GM21576 (cell line): ENCODE measurements around the gene CREB5.

ENCODE experiments used
- ATAC-seq: cut with Tn5 transposase; IDR thresholded peaks from one replicate; pipeline ENCODE4 v1.9.1; 2021; ENCODE audit warnings: mild to moderate bottlenecking, moderate library complexity; ENCODE audit not compliant: unreplicated experiment

CREB5 gene

GRCh38 chr7:28433699-28434219 lies 21.4 kb downstream of the CREB5 start:
- no peak for ATAC-seq

DNA sequence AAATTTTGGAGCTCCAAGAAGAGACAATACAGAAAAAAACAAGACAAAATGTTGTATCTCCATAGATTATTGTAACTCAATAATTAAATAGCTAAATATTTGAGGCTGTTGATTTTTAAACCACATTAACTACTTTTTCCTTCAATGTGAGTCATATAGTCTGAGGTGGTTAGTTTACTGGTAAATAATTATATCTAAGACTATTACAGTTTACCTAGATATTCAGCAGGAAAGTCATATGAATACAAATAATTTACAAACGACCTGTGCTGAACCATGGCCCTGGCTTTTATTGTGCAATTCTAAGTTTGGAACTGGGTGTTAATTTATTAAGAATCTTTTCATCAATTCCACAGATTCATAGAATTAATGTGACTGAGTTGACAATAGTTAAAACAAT lies 22.2 kb downstream of the CREB5 start:
- ATAC-seq = no peak

- no peak for ATAC-seq
Measured at GRCh38 chr7:28435152-28435551, 22.8 kb downstream of the CREB5 start.

DNA sequence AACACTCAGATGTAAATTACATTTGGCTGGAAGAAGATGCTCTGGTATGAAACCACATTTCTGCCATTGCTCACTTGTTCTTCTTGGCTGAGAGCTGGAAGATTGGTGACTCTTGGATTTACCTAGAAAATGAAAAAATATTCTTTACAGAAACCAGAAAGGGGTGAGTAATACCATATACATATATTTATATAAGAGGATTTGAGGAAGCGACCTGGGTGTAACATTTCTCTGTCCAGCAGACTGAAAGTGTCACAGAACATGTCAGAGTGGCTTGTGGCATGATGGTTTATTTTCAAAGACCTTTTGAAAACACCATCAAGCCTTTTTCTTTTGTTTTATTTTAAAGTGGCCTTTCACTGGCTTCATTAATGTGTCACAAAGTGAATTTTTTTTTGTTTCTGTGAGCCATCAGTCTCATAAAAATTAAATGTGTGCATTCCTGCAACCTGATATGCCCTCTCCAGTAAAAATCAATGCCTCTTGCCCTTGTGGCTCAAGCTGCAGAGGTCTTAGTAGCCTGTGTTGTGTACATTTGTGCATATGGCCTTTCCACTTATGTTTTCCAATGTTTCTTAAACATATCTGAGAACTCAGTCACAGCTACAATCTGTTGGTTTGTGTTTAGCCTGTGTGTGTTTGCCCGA lies 23.5 kb downstream of the CREB5 start:
- ATAC-seq = no peak

GRCh38 chr7:28440055-28440601 lies 27.8 kb downstream of the CREB5 start:
- ATAC-seq = no peak

DNA sequence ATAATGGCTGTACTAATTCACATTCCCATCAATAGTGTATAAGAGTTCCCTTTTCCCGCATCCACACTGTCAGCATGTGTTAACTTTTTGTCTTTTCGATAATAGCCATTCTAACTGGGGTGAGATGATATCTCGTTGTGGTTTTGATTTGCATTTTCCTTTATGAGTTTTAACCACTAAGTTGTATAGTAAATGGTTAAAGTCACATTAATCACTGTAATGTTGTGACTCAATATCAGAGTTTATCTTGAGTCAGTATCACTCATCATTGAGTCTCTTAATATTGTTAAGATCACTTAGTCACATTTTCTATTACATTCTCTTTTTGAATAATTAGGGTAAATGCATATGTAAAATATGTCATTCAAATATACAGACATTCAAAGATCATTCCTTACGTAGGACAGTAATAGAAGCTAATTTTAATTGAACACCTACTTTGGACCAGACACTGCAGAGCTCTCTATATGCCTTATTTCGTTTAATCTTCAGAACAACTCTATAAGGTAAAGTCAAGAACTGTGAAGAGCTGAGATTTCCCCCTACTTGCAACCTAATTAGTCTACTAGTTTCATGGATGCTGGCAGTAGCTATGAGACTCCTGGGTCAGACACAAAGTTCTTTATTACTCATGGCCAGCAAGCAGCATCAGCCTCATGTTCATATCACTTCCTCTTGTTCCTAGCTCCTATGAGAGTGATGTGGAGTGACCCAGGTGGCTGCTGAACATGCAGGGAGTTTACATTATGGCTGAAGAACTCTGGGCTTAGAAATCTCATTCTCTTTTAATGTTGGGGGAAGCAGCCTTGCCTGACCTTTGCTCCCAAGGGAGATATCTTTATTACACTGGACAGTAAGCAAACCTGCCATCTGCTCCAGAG lies 30.5 kb downstream of the CREB5 start:
- no peak for ATAC-seq

DNA sequence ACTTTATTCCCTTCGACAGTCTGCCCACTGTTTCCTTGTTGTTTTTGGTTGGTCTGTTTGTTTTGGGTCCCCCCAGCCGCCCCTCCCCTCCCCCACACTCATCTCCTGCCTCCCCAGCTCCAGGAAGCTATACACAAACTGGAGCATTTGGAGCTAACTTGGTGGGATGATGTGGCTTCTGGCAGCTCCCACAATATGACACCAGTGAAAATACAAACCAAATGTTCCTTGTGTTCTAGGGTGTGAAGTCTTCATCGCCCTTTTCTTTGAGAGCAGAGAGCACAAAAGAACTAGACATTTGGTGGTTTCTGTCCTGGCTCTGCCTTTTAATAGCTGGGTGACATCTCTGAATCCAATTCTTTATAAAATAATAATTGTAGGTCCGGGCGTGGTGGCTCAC lies 33.8 kb downstream of the CREB5 start:
- ATAC-seq = no peak

GRCh38 chr7:28447071-28447470 lies 34.8 kb downstream of the CREB5 start:
- no peak for ATAC-seq

DNA sequence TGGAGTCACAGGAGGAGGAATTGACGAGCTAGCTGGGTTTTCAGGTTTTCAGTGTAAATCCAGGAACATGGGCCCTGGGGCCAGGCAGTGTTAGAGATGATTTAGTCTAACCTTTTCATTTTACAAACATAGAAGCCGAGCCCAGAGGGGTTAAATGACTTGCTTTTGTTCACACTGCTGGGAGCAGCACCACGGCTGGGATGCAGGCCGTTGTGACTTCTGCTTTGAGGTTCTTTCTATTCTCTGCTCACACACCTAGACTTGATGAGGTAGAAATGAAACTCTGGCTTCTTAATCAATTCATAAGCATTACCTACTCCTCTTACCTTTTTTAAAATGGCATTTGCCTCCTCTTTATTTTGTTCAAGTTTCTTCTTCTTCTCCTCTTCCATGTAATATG lies 36.4 kb downstream of the CREB5 start:
- ATAC-seq = no peak

DNA sequence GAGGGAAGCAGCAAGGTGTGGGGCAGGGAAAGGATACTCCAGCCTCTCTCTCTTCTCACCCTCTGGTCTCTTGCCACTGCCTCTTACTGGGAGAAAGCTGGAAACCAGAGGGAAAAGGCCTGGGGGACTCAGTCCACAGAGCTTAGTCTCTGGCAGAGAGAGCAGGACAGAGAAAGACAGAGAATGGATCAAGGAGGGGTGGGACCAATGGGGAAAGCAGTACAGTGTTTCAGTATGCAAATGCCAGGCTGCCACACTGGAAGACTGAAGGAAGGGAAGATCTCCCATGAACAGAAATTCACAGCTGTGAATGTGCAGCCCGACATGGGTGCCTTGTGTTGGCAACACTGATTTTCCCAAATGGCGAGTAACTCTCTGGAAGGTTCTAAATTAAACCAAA lies 40.4 kb downstream of the CREB5 start:
- no peak for ATAC-seq

DNA sequence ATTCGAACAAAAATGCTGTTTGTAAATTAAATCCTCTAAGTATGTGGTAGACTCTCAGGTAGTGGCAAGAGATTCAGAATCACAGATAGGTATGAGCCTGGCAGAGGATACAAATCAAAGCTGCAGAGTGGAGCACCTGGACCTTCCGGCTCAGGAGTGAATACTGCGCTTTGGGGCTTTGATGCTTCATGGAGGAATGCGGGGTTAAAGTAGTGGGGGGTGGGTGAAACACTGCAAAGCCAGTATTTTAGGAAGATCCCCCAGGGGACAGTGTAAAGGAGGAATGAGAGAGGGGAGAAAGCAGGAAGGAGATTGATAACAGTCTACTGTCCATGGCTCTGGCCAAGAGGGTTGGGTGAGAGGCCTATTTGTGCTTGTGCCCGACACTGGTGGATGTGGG lies 43.2 kb downstream of the CREB5 start:
- ATAC-seq = no peak

GRCh38 chr7:28456044-28456443 lies 43.7 kb downstream of the CREB5 start:
- ATAC-seq = no peak

DNA sequence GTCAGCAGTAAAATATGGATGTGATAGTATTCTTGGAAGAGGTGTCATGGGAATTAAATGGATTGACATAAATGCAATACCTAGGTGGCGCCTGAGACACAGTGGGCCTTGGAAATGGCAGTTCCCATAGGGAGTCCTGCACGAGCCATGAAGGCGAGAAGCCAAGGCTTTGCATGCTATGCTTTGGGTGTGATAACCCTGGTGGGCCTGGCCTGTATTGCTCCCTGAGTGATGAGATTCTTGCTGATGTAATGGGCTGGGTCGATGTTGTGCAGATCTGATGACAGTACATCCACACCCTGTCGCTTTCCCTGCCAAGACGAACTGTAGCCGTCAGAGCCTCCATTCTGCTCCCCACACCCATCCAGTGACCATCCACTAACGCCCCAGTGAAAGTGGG lies 46.4 kb downstream of the CREB5 start:
- ATAC-seq = no peak

DNA sequence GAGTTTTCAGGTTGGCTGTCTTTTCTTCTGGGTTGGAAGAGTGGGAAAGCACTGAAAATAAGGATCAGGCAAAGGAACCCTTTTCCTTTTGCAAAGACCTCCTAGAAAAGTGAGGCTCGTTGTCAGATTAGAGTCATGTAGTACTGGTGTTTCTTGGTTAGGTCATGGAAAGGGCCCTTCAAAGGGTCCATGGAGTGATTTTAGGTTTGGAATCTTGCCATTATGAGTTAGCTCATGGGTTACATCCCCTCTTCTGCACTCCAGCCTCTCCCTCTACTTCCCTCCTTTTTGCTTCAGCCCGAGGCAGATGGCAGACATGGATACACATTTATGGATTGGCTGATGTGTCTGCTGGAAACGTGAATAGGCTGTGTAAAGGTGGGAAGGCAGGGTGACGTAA lies 47.0 kb downstream of the CREB5 start:
- ATAC-seq = no peak

GRCh38 chr7:28465697-28466096 lies 53.4 kb downstream of the CREB5 start:
- no peak for ATAC-seq

GRCh38 chr7:28466341-28466740 lies 54.0 kb downstream of the CREB5 start:
- no peak for ATAC-seq

DNA sequence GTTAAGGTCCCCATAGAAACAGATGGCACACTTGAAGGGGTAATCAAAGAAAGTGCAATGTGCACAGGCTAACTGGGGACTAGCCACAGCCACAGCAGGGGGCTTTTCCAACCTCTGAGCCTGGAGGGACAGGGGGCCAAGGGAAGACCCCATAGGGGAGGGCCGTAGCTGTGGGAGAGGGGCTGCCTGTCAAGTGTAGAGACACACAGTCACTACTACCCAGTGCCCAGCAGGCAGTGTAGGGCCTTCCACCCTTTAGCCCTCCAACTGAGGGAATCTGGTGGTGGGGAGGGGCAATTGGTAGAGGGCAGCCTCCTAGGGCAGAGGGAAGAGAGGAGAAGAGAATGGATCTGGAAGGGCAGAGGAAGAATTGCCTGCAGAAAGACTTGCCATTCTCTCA lies 54.6 kb downstream of the CREB5 start:
- ATAC-seq = no peak

GRCh38 chr7:28469562-28469961 lies 57.2 kb downstream of the CREB5 start:
- ATAC-seq = no peak

DNA sequence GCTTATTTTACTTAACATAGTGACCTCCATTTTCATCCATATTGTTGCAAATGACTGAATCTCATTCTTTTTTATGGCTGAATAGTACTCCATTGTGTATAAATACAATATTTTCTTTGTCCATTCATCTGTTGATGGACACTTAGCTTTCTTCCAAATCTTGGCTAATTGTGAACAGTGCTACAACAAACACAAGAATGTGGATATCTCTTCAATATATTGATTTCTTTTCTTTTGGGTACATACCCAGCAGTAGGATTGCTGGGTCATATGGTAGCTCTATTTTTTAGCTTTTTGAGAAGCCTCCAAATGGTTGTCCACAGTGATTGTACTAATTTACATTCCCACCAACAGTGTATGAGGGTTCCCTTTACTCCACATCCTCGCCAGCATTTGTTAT lies 58.0 kb downstream of the CREB5 start:
- no peak for ATAC-seq

GRCh38 chr7:28472332-28472731 lies 60.0 kb downstream of the CREB5 start:
- ATAC-seq = no peak

DNA sequence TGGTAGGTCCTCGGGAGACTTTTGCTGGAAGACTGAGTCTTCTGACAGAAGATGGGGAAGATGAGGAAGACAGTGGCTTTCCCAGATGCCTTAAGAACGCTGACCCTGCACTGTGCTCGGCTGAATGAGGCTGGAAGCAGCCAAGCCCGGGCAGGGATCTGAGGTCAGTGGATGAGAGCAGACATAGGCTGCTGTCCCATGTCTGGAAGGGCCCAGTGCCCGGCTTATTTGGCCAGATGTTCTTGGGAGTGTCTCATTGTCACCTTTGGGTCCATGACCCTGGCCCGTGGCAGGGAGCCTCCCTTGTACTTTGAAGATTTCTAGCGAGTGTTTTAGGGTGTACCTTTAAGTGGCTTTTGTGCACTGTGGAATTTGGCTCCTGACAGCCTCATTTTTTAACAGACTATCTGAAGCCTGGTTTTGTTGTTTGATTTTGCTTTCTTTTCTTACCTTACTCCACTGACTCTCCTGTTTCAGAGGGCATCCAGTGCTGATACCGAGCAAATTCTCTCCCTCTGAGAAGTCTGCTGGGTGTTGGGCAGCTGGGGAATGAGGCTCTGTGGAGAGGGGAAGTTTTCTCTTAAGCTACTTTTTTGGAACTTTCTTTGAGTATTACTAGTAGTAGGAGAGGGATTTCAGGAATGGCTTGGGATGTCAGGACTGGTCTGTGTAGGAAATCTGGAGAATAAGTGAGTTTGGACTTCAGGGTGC lies 61.4 kb downstream of the CREB5 start:
- ATAC-seq = no peak
